ENCODE data around the gene PAPPA2. TPM values are rescaled to one million over a fixed set of nuclear protein-coding genes. Genes with fewer than 3 reads are reported as not detected.

PAPPA2 gene
- total and polyA plus RNA-seq, 2 of the 4 experiments (the other 2 are of a cell fraction) = 0.10 to 0.18 TPM

- intact Hi-C loops (cut with micrococcal nuclease) = no loop called here
- Histone ChIP-seq H3K9ac (ENCODE audit: low read depth, low read length) (no peak overlapping the region), H4K5ac (ENCODE audit: low read depth, low read length) (no peak overlapping the region), H3K4me1 (ENCODE audit: control insufficient read depth, insufficient read depth, low read length) (no peaks in the 10 kb centered on the region), H2BK15ac (ENCODE audit: low read depth, low read length) (no peak overlapping the region), H4K8ac (ENCODE audit: low read depth in 2 of 2, low read length in 2 of 2) (no peak overlapping the region), H3K56ac (ENCODE audit: extremely low read depth, insufficient read depth, low read length) (no peak overlapping the region), H3K18ac (ENCODE audit: low read depth, low read length) (no peak overlapping the region), H2AK5ac (ENCODE audit: low read depth, low read length) (no peak overlapping the region), H3K36me3 (ENCODE audit: control insufficient read depth, insufficient read depth, low read length) (no peaks in the 10 kb centered on the region), H4K20me1 (ENCODE audit: insufficient read depth, low read length) (no peaks in the 10 kb centered on the region), H3K23ac (ENCODE audit: low read depth, low read length) (no peak overlapping the region), H3K9me1 (ENCODE audit: insufficient read depth, low read length) (no peaks in the 10 kb centered on the region), H2AK9ac (replicated peaks; ENCODE audit: low read depth, low read length, poor library complexity) (no peak overlapping the region), H3K4me3 (ENCODE audit: insufficient read depth, low read depth, low read length) (no peak overlapping the region), H3K9me3 (ENCODE audit: control insufficient read depth, insufficient read depth, low read length) (no peaks in the 10 kb centered on the region), H2AFZ (replicated peaks; ENCODE audit: low read length, poor library complexity) (no peak overlapping the region), H3K4ac (ENCODE audit: low read depth, low read length) (no peak overlapping the region), H2BK120ac (ENCODE audit: low read depth, low read length) (no peak overlapping the region), H3K4me2 (ENCODE audit: low read depth, low read length) (no peak overlapping the region), H3K14ac (replicated peaks; ENCODE audit: low read depth, low read length) (no peak overlapping the region), H3K27me3 (ENCODE audit: control insufficient read depth, insufficient read depth, low read length) (no peaks in the 10 kb centered on the region), H4K91ac (ENCODE audit: insufficient read depth, low read depth, low read length) (no peak overlapping the region), H2BK20ac (ENCODE audit: low read depth, low read length) (no peak overlapping the region), H2BK5ac (ENCODE audit: low read depth, low read length, poor library complexity, severe bottlenecking) (no peak overlapping the region), H3K79me1 (ENCODE audit: low read depth in 1 of 2, low read length in 2 of 2) (no peaks in the 10 kb centered on the region), H3K27ac (ENCODE audit: insufficient read depth, low read length) (no peak overlapping the region)
- dilution Hi-C loops (cut with HindIII; ENCODE audit: low sequenced_read_pairs, unreplicated experiment) = no loop called here
- WGBS, 2 experiments (ENCODE audit: extremely low coverage in 2 of 2, insufficient read length in 1 of 2) = no CpG with 5 or more reads among the region's 1 CpG
- in situ Hi-C loops (cut with MboI; ENCODE audit: low sequenced_read_pairs) = no loop called here
- no TSS peak for BruUV-seq (replicated peaks)
- POLR2A ChIA-PET (ENCODE audit: unreplicated experiment) = no interaction called here
- no peak for ATAC-seq (ENCODE audit: low read depth)
- no peak for DNase-seq
- CTCF ChIA-PET = no interaction called here
- TF ChIP-seq SMC3 (IDR thresholded peaks at IDR 0.05; ENCODE audit: low read depth, low read length) (no peak), CHD1 (IDR thresholded peaks at IDR 0.05; ENCODE audit: low read depth, low read length) (no peak), USF2 (IDR thresholded peaks at IDR 0.05; ENCODE audit: low read depth, low read length) (no peak), MAZ (IDR thresholded peaks at IDR 0.05; ENCODE audit: borderline replicate concordance, low read depth, low read length) (no peak), ELK1 (IDR thresholded peaks at IDR 0.05; ENCODE audit: borderline replicate concordance, low read depth, low read length) (no peak), CEBPB (IDR thresholded peaks at IDR 0.05; ENCODE audit: low read depth, low read length) (no peak), POLR2A (IDR thresholded peaks at IDR 0.05; ENCODE audit: low read depth, low read length) (no peak), NFE2L2 (IDR thresholded peaks at IDR 0.05; ENCODE audit: low read depth, low read length) (no peak), BHLHE40 (IDR thresholded peaks at IDR 0.05; ENCODE audit: low read depth, low read length) (no peak), MXI1 (IDR thresholded peaks at IDR 0.05; ENCODE audit: borderline replicate concordance, low read depth, low read length) (no peak), MAFK (IDR thresholded peaks at IDR 0.05; ENCODE audit: low read depth, low read length) (no peak)
Observed at GRCh38 chr1:176603696-176604095, 140.7 kb downstream of the PAPPA2 start.
